Measurements from ENCODE around the gene AGPAT2. TPM values are rescaled to one million over a fixed set of nuclear protein-coding genes. Genes with fewer than 3 reads are reported as not detected.

Gene AGPAT2
- polyA plus RNA-seq, 10 donors: 7.2 to 15.7 (median 11.3) TPM

GRCh38 chr9:136690104-136690805 is 3.0 kb upstream of the AGPAT2 start:
- peak in 1 of 3 donors; percentile 49 for DNase-seq

- DNase-seq: no peak
Observed at GRCh38 chr9:136689108-136689460, 1.8 kb upstream of the AGPAT2 start.

GRCh38 chr9:136688274-136689107 is 1.2 kb upstream of the AGPAT2 start:
- no peak for DNase-seq

GRCh38 chr9:136687721-136688223 is 515 bp upstream of the AGPAT2 start:
- no peak for DNase-seq

GRCh38 chr9:136686534-136686793 is 793 bp downstream of the AGPAT2 start:
- no peak for DNase-seq

GRCh38 chr9:136685790-136686533 is 1.3 kb downstream of the AGPAT2 start:
- DNase-seq: no peak

- no peak for DNase-seq
Observed at GRCh38 chr9:136685216-136685615, 2.0 kb downstream of the AGPAT2 start.

- DNase-seq: no peak
Observed at GRCh38 chr9:136684799-136685198, 2.5 kb downstream of the AGPAT2 start.

- no peak for DNase-seq
Observed at GRCh38 chr9:136684339-136684738, 2.9 kb downstream of the AGPAT2 start.

- DNase-seq: no peak
Observed at GRCh38 chr9:136683755-136684154, 3.5 kb downstream of the AGPAT2 start.

- no peak for DNase-seq
Observed at GRCh38 chr9:136683173-136683745, 4.0 kb downstream of the AGPAT2 start.

- DNase-seq: no peak
Observed at GRCh38 chr9:136682710-136683109, 4.5 kb downstream of the AGPAT2 start.

- no peak for DNase-seq
Observed at GRCh38 chr9:136681945-136682699, 5.1 kb downstream of the AGPAT2 start.

- DNase-seq: no peak
Observed at GRCh38 chr9:136681029-136681428, 6.2 kb downstream of the AGPAT2 start.

GRCh38 chr9:136679431-136679941 is 7.8 kb downstream of the AGPAT2 start:
- DNase-seq: no peak

GRCh38 chr9:136678624-136679023 is 8.6 kb downstream of the AGPAT2 start:
- DNase-seq: no peak

- DNase-seq: no peak
Observed at GRCh38 chr9:136678034-136678433, 9.2 kb downstream of the AGPAT2 start.

GRCh38 chr9:136676920-136677686 is 10.2 kb downstream of the AGPAT2 start:
- DNase-seq: no peak

GRCh38 chr9:136676297-136676794 is 10.9 kb downstream of the AGPAT2 start:
- DNase-seq: no peak

All from muscle of back (tissue), 11 donors.